GM19455 (cell line): ENCODE measurements around the gene VARS2.
"Not testable (repeated sequence)": the region's sequence is repeated elsewhere in the genome, so short reads cannot be mapped to it uniquely, and the experiment has no call there.

Experiments used
- ATAC-seq: cut with Tn5 transposase; IDR thresholded peaks from one replicate; pipeline ENCODE4 v1.9.1; 2021; ENCODE audit not compliant: unreplicated experiment

Gene VARS2

GRCh38 chr6:30898750-30899360 is 15.2 kb upstream of the VARS2 start:
- ATAC-seq, result no peak

- no peak for ATAC-seq
Measured at GRCh38 chr6:30900863-30901417, 13.1 kb upstream of the VARS2 start.

GRCh38 chr6:30901436-30901835 is 12.6 kb upstream of the VARS2 start:
- ATAC-seq, result no peak

GRCh38 chr6:30902196-30902595 is 11.8 kb upstream of the VARS2 start:
- ATAC-seq, result not testable (repeated sequence)

GRCh38 chr6:30902709-30903108 is 11.3 kb upstream of the VARS2 start:
- ATAC-seq, result no peak

GRCh38 chr6:30903236-30903635 is 10.8 kb upstream of the VARS2 start:
- no peak for ATAC-seq

- not testable (repeated sequence) for ATAC-seq
Measured at GRCh38 chr6:30907290-30907757, 6.7 kb upstream of the VARS2 start.

GRCh38 chr6:30907758-30908591 is 6.1 kb upstream of the VARS2 start, which contains the start of gene GTF2H4:
GTF2H4 (plus strand) TSS chr6:30908207.
- peak; percentile 95 for ATAC-seq

GRCh38 chr6:30908700-30909099 is 5.3 kb upstream of the VARS2 start:
- ATAC-seq, result no peak

GRCh38 chr6:30910473-30910872 is 3.6 kb upstream of the VARS2 start:
- not testable (repeated sequence) for ATAC-seq

GRCh38 chr6:30912746-30913520 is 1.1 kb upstream of the VARS2 start:
- ATAC-seq, result no peak

- peak; percentile 36 for ATAC-seq
Measured at GRCh38 chr6:30913721-30914075, 340 bp upstream of the VARS2 start.

GRCh38 chr6:30914854-30915590 is 984 bp downstream of the VARS2 start:
- ATAC-seq, result no peak

GRCh38 chr6:30915591-30915946 is 1.5 kb downstream of the VARS2 start:
- no peak for ATAC-seq

GRCh38 chr6:30917041-30917440 is 3.0 kb downstream of the VARS2 start:
- no peak for ATAC-seq

GRCh38 chr6:30917487-30917886 is 3.4 kb downstream of the VARS2 start:
- ATAC-seq, result no peak

GRCh38 chr6:30918670-30919069 is 4.6 kb downstream of the VARS2 start:
- no peak for ATAC-seq

- ATAC-seq, result no peak
Measured at GRCh38 chr6:30922447-30922852, 8.4 kb downstream of the VARS2 start.

GRCh38 chr6:30924040-30924627 is 10.1 kb downstream of the VARS2 start:
- ATAC-seq, result not testable (repeated sequence)

GRCh38 chr6:30926644-30927043 is 12.6 kb downstream of the VARS2 start:
- ATAC-seq, result no peak
